GM06990 (cell line): ENCODE measurements around the gene KLRF1.

Source experiments
- DNase-seq: peaks from one replicate; pipeline ENCODE4 v3.0.0-alpha.2; 2011; ENCODE audit not compliant: insufficient read length; ENCODE audit errors: extremely low read depth
- H3K27me3 ChIP-seq: replicated peaks from 2 replicates; pipeline ENCODE4 v1.6.0; 2011; ENCODE audit warnings: low read length; ENCODE audit not compliant: control insufficient read depth, insufficient read depth
- H3K36me3 ChIP-seq: 2 replicates; pipeline ENCODE4 v1.5.1; 2011; ENCODE audit warnings: low read length; ENCODE audit not compliant: control insufficient read depth, insufficient read depth
- H3K4me3 ChIP-seq: replicated peaks from 2 replicates; pipeline ENCODE4 v1.5.1; 2011; ENCODE audit warnings: low read depth, mild to moderate bottlenecking, control low read depth, low read length
- CTCF ChIP-seq: IDR thresholded peaks from 2 replicates; pipeline ENCODE4 v1.5.1; 2011; ENCODE audit warnings: low read length, control low read depth, mild to moderate bottlenecking, inconsistent platforms; ENCODE audit not compliant: insufficient read depth, poor library complexity, severe bottlenecking

The KLRF1 gene

GRCh38 chr12:9799961-9800360 is 27.3 kb upstream of the KLRF1 start:
- H3K4me3 ChIP-seq, result no peak overlapping the region
- no peaks in the 10 kb centered on the region for H3K36me3 ChIP-seq
- DNase-seq, result no peak
- no peak for TF ChIP-seq CTCF
- H3K27me3 ChIP-seq, result no peaks in the 10 kb centered on the region

- no peak for DNase-seq
- TF ChIP-seq CTCF, result no peak
- H3K4me3 ChIP-seq, result no peak overlapping the region
These were observed 21.4 kb upstream of the KLRF1 start for GRCh38 chr12:9805883-9806282.

DNA sequence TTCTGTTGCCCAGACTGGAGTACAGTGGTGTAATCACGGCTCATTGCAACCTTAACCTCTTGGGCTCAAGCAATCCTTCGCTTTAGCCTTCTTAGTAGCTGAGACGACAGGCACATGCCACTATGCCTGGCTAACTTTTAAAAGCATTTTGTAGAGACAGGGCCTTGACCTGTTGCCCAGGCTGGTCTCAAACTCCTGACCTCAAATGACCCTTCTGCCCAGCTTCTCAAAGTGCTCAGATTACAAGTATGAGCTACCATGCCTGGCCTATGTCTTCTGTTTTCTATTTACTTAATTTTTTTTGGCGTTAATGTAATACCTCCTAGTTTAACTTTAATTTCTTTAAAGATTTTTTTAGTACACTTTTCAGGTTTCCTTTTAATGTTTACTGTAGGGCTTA is 20.6 kb upstream of the KLRF1 start:
- H3K4me3 ChIP-seq, result no peak overlapping the region

More at GRCh38 chr12:9805883-9806282, 21.4 kb upstream of the KLRF1 start:
- H3K27me3 ChIP-seq, result no peaks in the 10 kb centered on the region
- H3K36me3 ChIP-seq, result no peaks in the 10 kb centered on the region

DNA sequence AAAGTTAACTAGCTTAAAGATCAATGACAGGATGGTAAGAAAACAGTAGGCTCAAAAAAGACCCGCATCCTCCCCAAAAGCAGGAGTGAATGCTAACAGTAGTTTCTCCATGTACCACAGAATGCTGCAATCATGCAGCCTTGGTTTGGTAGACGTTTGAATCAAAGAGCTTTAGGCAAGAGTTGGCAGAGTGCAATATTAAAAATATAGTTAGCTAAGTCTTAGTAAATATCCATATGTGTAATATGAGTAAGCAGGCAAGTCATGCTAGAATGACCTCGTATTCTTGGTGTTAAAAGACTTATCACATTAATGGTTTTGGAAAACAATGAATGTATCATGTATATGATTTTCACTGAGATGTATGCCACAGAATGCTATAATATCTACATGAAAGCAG is 18.8 kb upstream of the KLRF1 start:
- H3K36me3 ChIP-seq, result no peaks in the 10 kb centered on the region
- TF ChIP-seq CTCF, result no peak
- H3K27me3 ChIP-seq, result no peaks in the 10 kb centered on the region
- no peak overlapping the region for H3K4me3 ChIP-seq
- no peak for DNase-seq

More for the DNA sequence above, 20.6 kb upstream of the KLRF1 start:
- DNase-seq, result no peak
- no peaks in the 10 kb centered on the region for H3K27me3 ChIP-seq
- no peaks in the 10 kb centered on the region for H3K36me3 ChIP-seq
- no peak for TF ChIP-seq CTCF

GRCh38 chr12:9809338-9809737 is 17.9 kb upstream of the KLRF1 start:
- Histone ChIP-seq H3K4me3 (no peak overlapping the region), H3K27me3 (no peaks in the 10 kb centered on the region), H3K36me3 (no peaks in the 10 kb centered on the region)
- TF ChIP-seq CTCF, result no peak
- DNase-seq, result no peak

- Histone ChIP-seq H3K27me3 (no peaks in the 10 kb centered on the region), H3K4me3 (no peak overlapping the region), H3K36me3 (no peaks in the 10 kb centered on the region)
- TF ChIP-seq CTCF, result no peak
- DNase-seq, result no peak
These were observed 17.4 kb upstream of the KLRF1 start for GRCh38 chr12:9809866-9810265.
